H9 (cell line): Measurements from ENCODE around the gene CFAP91. TPM values are rescaled to one million over a fixed set of nuclear protein-coding genes. Genes with fewer than 3 reads are reported as not detected.

Source experiments
- DNase-seq: peaks from one replicate; pipeline ENCODE4 v3.0.0-alpha.2; 2017
- H2AFZ ChIP-seq: one replicate; pipeline ENCODE4 v1.6.1; 2013; ENCODE audit warnings: mild to moderate bottlenecking, low read length, control low read depth, moderate library complexity
- H2AK5ac ChIP-seq: 2 replicates; pipeline ENCODE4 v1.6.1; 2013; ENCODE audit warnings: low read length, control low read depth, mixed read lengths; ENCODE audit not compliant: insufficient read length
- H2BK120ac ChIP-seq: one replicate; pipeline ENCODE4 v1.6.1; 2013; ENCODE audit warnings: low read depth, mild to moderate bottlenecking, low read length, control low read depth, inconsistent platforms; ENCODE audit not compliant: poor library complexity, severe bottlenecking
- H2BK12ac ChIP-seq: 2 replicates; pipeline ENCODE4 v1.6.1; 2013; ENCODE audit warnings: low read length, control low read depth, mixed read lengths, low read depth; ENCODE audit not compliant: insufficient read length
- H2BK15ac ChIP-seq: 2 replicates; pipeline ENCODE4 v1.6.1; 2013; ENCODE audit warnings: low read depth, low read length, control low read depth
- H2BK20ac ChIP-seq: one replicate; pipeline ENCODE4 v1.6.1; 2013; ENCODE audit warnings: low read depth, mild to moderate bottlenecking, low read length, control low read depth, inconsistent platforms; ENCODE audit not compliant: poor library complexity, severe bottlenecking
- H2BK5ac ChIP-seq: 2 replicates; pipeline ENCODE4 v1.6.1; 2013; ENCODE audit warnings: low read length, control low read depth, mixed read lengths; ENCODE audit not compliant: insufficient read length
- H3K14ac ChIP-seq: 2 replicates; pipeline ENCODE4 v1.6.1; 2013; ENCODE audit warnings: low read length, control low read depth; ENCODE audit not compliant: insufficient read depth
- H3K18ac ChIP-seq: 2 replicates; pipeline ENCODE4 v1.6.1; 2013; ENCODE audit warnings: low read depth, mild to moderate bottlenecking, mixed read lengths, low read length, control low read depth; ENCODE audit not compliant: insufficient read length
- H3K23ac ChIP-seq: 2 replicates; pipeline ENCODE4 v1.6.1; 2013; ENCODE audit warnings: low read length, control low read depth, mixed read lengths, low read depth; ENCODE audit not compliant: insufficient read length
- H3K23me2 ChIP-seq: 2 replicates; pipeline ENCODE4 v1.6.1; 2013; ENCODE audit warnings: low read depth, mild to moderate bottlenecking, mixed read lengths, low read length, control low read depth; ENCODE audit not compliant: insufficient read length, poor library complexity, severe bottlenecking
- H3K27ac ChIP-seq: 2 replicates; pipeline ENCODE4 v1.5.1; 2013; ENCODE audit warnings: low read length, control low read depth, mixed read lengths, low read depth; ENCODE audit not compliant: insufficient read length
- H3K27me3 ChIP-seq: 2 replicates; pipeline ENCODE4 v1.6.1; 2013; ENCODE audit warnings: low read length, control low read depth, inconsistent platforms; ENCODE audit not compliant: insufficient read depth
- H3K4ac ChIP-seq: 2 replicates; pipeline ENCODE4 v1.6.1; 2013; ENCODE audit warnings: low read depth, mild to moderate bottlenecking, control low read depth, inconsistent platforms, low read length, moderate library complexity
- H3K4me1 ChIP-seq: 2 replicates; pipeline ENCODE4 v1.6.1; 2013; ENCODE audit warnings: low read length, control low read depth, inconsistent platforms; ENCODE audit not compliant: insufficient read depth
- H3K4me2 ChIP-seq: 2 replicates; pipeline ENCODE4 v1.6.1; 2013; ENCODE audit warnings: low read length, control low read depth, mixed read lengths; ENCODE audit not compliant: insufficient read length, insufficient read depth
- H3K56ac ChIP-seq: 2 replicates; pipeline ENCODE4 v1.6.1; 2013; ENCODE audit warnings: low read depth, mild to moderate bottlenecking, mixed read lengths, low read length, control low read depth; ENCODE audit not compliant: insufficient read length
- H3K79me1 ChIP-seq: 2 replicates; pipeline ENCODE4 v1.6.1; 2013; ENCODE audit warnings: low read depth, mild to moderate bottlenecking, moderate library complexity, low read length, control low read depth, inconsistent platforms; ENCODE audit not compliant: insufficient read depth, poor library complexity, severe bottlenecking
- H3K79me2 ChIP-seq: 2 replicates; pipeline ENCODE4 v1.6.1; 2013; ENCODE audit warnings: low read length, control low read depth, inconsistent platforms; ENCODE audit not compliant: insufficient read depth
- H3K9ac ChIP-seq: 2 replicates; pipeline ENCODE4 v1.6.1; 2013; ENCODE audit warnings: low read length, control low read depth, mixed read lengths; ENCODE audit not compliant: insufficient read length; ENCODE audit errors: extremely low read depth
- H3K9me3 ChIP-seq: one replicate; pipeline ENCODE4 v1.6.1; 2013; ENCODE audit warnings: low read depth, low read length, inconsistent platforms; ENCODE audit not compliant: control insufficient read depth
- H3T11ph ChIP-seq: one replicate; pipeline ENCODE4 v1.6.1; 2013; ENCODE audit warnings: mild to moderate bottlenecking, low read length, control low read depth, inconsistent platforms
- H4K20me1 ChIP-seq: one replicate; pipeline ENCODE4 v1.6.1; 2013; ENCODE audit not compliant: control insufficient read depth, insufficient read length, insufficient read depth
- H4K5ac ChIP-seq: 2 replicates; pipeline ENCODE4 v1.6.1; 2013; ENCODE audit warnings: low read depth, mild to moderate bottlenecking, mixed read lengths, low read length, control low read depth; ENCODE audit not compliant: insufficient read length
- H4K8ac ChIP-seq: replicated peaks from 2 replicates; pipeline ENCODE4 v1.6.1; 2013; ENCODE audit warnings: low read length, control low read depth, mixed read lengths, low read depth; ENCODE audit not compliant: insufficient read length
- H4K91ac ChIP-seq: 2 replicates; pipeline ENCODE4 v1.6.1; 2013; ENCODE audit warnings: low read depth, mild to moderate bottlenecking, moderate library complexity, mixed read lengths, low read length, control low read depth; ENCODE audit not compliant: insufficient read length
- H3K27ac Mint-ChIP-seq, 3 experiments: 2 replicates in 2 of 3; 3 replicates in 1 of 3; pipeline ENCODE4 v1.8.0; 2020 to 2021; ENCODE audit warnings: mixed read lengths in 3 of 3, mild to moderate bottlenecking in 1 of 3, moderate library complexity in 1 of 3
- H3K27me3 Mint-ChIP-seq: 2 replicates; pipeline ENCODE4 v1.8.0; 2021; ENCODE audit warnings: low read depth, mild to moderate bottlenecking, moderate library complexity, mixed read lengths
- H3K36me3 Mint-ChIP-seq, 3 experiments: 2 replicates in 2 of 3; 3 replicates in 1 of 3; pipeline ENCODE4 v1.8.0; 2020 to 2021; ENCODE audit warnings: low read depth in 3 of 3, mixed read lengths in 3 of 3; ENCODE audit not compliant: insufficient read depth in 1 of 3
- H3K4me1 Mint-ChIP-seq, 2 experiments: 2 replicates each; pipeline ENCODE4 v1.8.0; 2020; ENCODE audit warnings: mixed read lengths in 2 of 2
- H3K4me3 Mint-ChIP-seq, 2 experiments: 2 replicates in 1 of 2; 3 replicates in 1 of 2; pipeline ENCODE4 v1.8.0; 2020 to 2021; ENCODE audit warnings: mild to moderate bottlenecking in 2 of 2, mixed read lengths in 2 of 2, moderate library complexity in 1 of 2
- H3K9me3 Mint-ChIP-seq, 2 experiments: 2 replicates in 1 of 2; 3 replicates in 1 of 2; pipeline ENCODE4 v1.8.0; 2020; ENCODE audit warnings: mild to moderate bottlenecking in 2 of 2, mixed read lengths in 2 of 2, moderate library complexity in 1 of 2
- CTCF ChIP-seq: fragments of 200-600 bp; sonication (generic); conservative IDR thresholded peaks from 3 replicates; pipeline ENCODE4 v1.8.0; 2021; ENCODE audit warnings: antibody characterized with exemption, mild to moderate bottlenecking
- total RNA-seq: library from RNA; stranded (reverse); gene quantifications from 2 replicates; pipeline ENCODE4 v1.2.1, GENCODE V29; 2021

CFAP91 gene
- total RNA-seq, 1 experiment from 2014 or later, result 2.3 TPM

DNA sequence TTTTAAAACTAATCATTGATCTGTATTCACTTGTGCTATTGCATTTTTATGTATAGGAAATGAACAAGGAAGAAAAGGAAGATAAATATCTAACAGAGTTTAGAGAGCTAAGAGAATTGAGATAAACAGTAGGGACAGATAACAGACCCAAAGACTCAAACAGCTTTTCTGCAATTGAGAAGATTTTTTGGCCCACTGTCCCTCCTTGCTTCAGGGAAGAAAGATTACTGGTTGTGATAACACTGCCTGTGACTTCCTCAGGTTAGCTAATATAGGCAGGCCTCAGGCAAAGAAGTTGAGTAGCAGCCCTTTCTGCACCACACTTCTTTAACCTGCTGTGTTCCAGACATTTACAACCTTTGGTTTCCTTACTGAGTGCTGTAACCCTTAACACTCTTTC, 22.9 kb upstream of the CFAP91 start:
- no peak overlapping the region for H2AFZ ChIP-seq

More for the DNA sequence above, 22.9 kb upstream of the CFAP91 start:
- H3K79me1 ChIP-seq, result no peaks in the 10 kb centered on the region
- Mint-ChIP-seq H3K4me3 (no peak overlapping the region), H3K27ac (no peak overlapping the region), H3K4me1 (peaks cover 18 to 21% of the 10 kb centered on the region in 2 experiments), H3K9me3 (no peaks in the 10 kb centered on the region), H3K27me3 (no peaks in the 10 kb centered on the region), H3K36me3 (peaks cover under 1 to 9% (median 4%) of the 10 kb centered on the region in 3 experiments)
- H4K91ac ChIP-seq, result no peak overlapping the region
- no peak overlapping the region for H3K23ac ChIP-seq
- H2BK20ac ChIP-seq, result no peak overlapping the region
- H3K4me2 ChIP-seq, result no peak overlapping the region
- H2BK5ac ChIP-seq, result no peak overlapping the region
- no peak overlapping the region for H2BK120ac ChIP-seq
- H3K18ac ChIP-seq, result no peak overlapping the region
- no peak overlapping the region for H4K5ac ChIP-seq
- no peak overlapping the region for H2BK12ac ChIP-seq
- H4K8ac ChIP-seq, result no peak overlapping the region
- no peak overlapping the region for H3T11ph ChIP-seq
- H3K9me3 ChIP-seq, result no peaks in the 10 kb centered on the region
- H3K56ac ChIP-seq, result no peak overlapping the region
- DNase-seq, result no peak
- no peak overlapping the region for H3K4ac ChIP-seq
- no peak overlapping the region for H3K9ac ChIP-seq
- H3K23me2 ChIP-seq, result no peaks in the 10 kb centered on the region
- peaks cover 5% of the 10 kb centered on the region; the same call in 1 of the 2 replicates for H3K79me2 ChIP-seq
- H2AK5ac ChIP-seq, result no peak overlapping the region
- no peaks in the 10 kb centered on the region for H3K27me3 ChIP-seq
- H3K27ac ChIP-seq, result no peak overlapping the region
- TF ChIP-seq CTCF, result no peak
- H2BK15ac ChIP-seq, result no peak overlapping the region
- H3K4me1 ChIP-seq, result no peaks in the 10 kb centered on the region
- no peaks in the 10 kb centered on the region for H4K20me1 ChIP-seq
- H3K14ac ChIP-seq, result no peak overlapping the region
